ENCODE results near the gene SMYD2.

- TF ChIP-seq POLR2A (IDR thresholded peaks at IDR 0.05) = no peak
- TF ChIP-seq, protein P1, sequence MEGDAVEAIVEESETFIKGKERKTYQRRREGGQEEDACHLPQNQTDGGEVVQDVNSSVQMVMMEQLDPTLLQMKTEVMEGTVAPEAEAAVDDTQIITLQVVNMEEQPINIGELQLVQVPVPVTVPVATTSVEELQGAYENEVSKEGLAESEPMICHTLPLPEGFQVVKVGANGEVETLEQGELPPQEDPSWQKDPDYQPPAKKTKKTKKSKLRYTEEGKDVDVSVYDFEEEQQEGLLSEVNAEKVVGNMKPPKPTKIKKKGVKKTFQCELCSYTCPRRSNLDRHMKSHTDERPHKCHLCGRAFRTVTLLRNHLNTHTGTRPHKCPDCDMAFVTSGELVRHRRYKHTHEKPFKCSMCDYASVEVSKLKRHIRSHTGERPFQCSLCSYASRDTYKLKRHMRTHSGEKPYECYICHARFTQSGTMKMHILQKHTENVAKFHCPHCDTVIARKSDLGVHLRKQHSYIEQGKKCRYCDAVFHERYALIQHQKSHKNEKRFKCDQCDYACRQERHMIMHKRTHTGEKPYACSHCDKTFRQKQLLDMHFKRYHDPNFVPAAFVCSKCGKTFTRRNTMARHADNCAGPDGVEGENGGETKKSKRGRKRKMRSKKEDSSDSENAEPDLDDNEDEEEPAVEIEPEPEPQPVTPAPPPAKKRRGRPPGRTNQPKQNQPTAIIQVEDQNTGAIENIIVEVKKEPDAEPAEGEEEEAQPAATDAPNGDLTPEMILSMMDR (IDR thresholded peaks at IDR 0.05) = no peak
Measured at GRCh38 chr1:214287884-214288283, 6.9 kb downstream of the SMYD2 start.
